Stomach (tissue), 9 donors: ENCODE data around the gene FBXO8. TPM values are rescaled to one million over a fixed set of nuclear protein-coding genes. Genes with fewer than 3 reads are reported as not detected.

Source experiments
- DNase-seq, 2 donors: peaks; one replicate each; pipeline versions ENCODE4 v3.0.0 to v3.0.0-alpha.2; 2013 to 2019
- H3K27ac ChIP-seq, 5 donors: fragments of 200-600 bp in 4 of 5; sonication (generic) in 4 of 5; one replicate each; pipeline ENCODE4 v1.5.1; 2013 to 2019; ENCODE audit warnings: mild to moderate bottlenecking in 1 of 5, moderate library complexity in 1 of 5
- H3K27me3 ChIP-seq, 3 donors: fragments of 200-600 bp; sonication (generic); one replicate each; pipeline ENCODE4 v1.5.1; 2017 to 2019; ENCODE audit warnings: mixed run types in 1 of 3
- H3K36me3 ChIP-seq, 4 donors: fragments of 200-600 bp; sonication (generic); 1 replicate in 3 of 4; 2 replicates in 1 of 4; pipeline ENCODE4 v1.5.1; 2016 to 2019
- H3K4me1 ChIP-seq, 4 donors: fragments of 200-600 bp; sonication (generic); one replicate each; pipeline ENCODE4 v1.5.1; 2016 to 2019
- H3K4me3 ChIP-seq, 4 donors: fragments of 200-600 bp; sonication (generic) in 3 of 4; one replicate each; pipeline ENCODE4 v1.5.1; 2016 to 2019; ENCODE audit warnings: mild to moderate bottlenecking in 1 of 4
- H3K9me3 ChIP-seq, 4 donors: fragments of 200-600 bp; sonication (generic); one replicate each; pipeline ENCODE4 v1.5.1; 2016 to 2019
- EP300 ChIP-seq: sonication (generic); formaldehyde crosslinking; IDR thresholded peaks from one replicate; pipeline ENCODE4 v1.6.1; 2017; ENCODE audit warnings: antibody characterized with exemption
- POLR2A ChIP-seq, 4 donors: fragments of 450-650 bp; IDR thresholded peaks; one replicate each; pipeline ENCODE4 v1.6.1; 2016; ENCODE audit warnings: antibody characterized with exemption in 4 of 4, control low read depth in 2 of 4, mild to moderate bottlenecking in 1 of 4, moderate library complexity in 1 of 4
- POLR2AphosphoS5 ChIP-seq, 3 donors: sonication (generic); formaldehyde crosslinking; IDR thresholded peaks; one replicate each; pipeline ENCODE4 v1.6.1; 2016; ENCODE audit warnings: antibody characterized with exemption in 3 of 3
- WGBS, 5 donors: extraction: QIAGEN DNeasy Blood & Tissue Kit in 3 of 5; methylation state at CpG; one replicate each; pipeline versions ENCODE4 v1.1.5 to v1.1.7; 2013 to 2018; 5-methylcytosine and 5-hydroxymethylcytosine counted together
- intact Hi-C: fragments of 100-400 bp; cut with DNase I; formaldehyde crosslinking; loops from one replicate; pipeline ENCODE4 v1.15.1; 2023; ENCODE audit warnings: low total_unique reads
- polyA plus RNA-seq, 3 donors: library from polyadenylated mRNA; stranded (reverse); fragments of 200-250 nt; gene quantifications; one replicate each; pipeline ENCODE4 v1.2.3, GENCODE V29; 2013
- total RNA-seq, 5 donors: library from RNA; depleted of rRNA; stranded (reverse); fragments of >200 nt; gene quantifications; one replicate each; pipeline versions ENCODE4 v1.1.0 to v1.2.3, GENCODE V29; 2014 to 2016
- TF ChIP-seq, protein P1 (sequence below), 7 experiments: fragments of 450-650 bp in 4 of 7; fragments of 200-600 bp in 3 of 7; sonication (generic) in 3 of 7; IDR thresholded peaks; one replicate each; pipeline ENCODE4 v1.5.1; 2016 to 2019; ENCODE audit warnings: antibody characterized with exemption in 7 of 7, control low read depth in 2 of 7, mild to moderate bottlenecking in 1 of 7
- donor health status: healthy with polysubstance abuse.
- donor health status: Bipolar disorder and iron deficiency.
- donor health status: healthy.

FBXO8 gene
- total and polyA plus RNA-seq, 8 donors, result 13.3 to 104 (median 23.3) TPM

DNA sequence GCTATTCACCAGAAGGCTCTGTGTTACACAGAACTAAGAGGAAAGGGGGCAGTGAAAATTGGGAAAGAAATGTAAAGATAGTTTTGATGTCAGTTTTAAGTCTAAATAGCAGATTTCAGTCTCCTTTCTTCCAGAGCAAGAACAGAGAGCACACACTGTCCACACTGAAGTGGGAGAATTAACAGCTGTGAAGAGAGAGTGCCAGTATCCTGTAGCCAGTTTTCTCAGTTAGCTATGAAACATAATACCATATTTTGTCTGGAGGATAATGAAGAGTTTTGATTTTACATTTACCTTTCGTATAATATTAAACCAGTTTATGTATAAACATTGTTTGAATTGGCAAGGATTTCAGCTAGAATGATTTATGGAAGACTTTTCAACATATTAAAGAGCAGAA is 35.1 kb downstream of the FBXO8 start:
- peak in 1 of 2 donors; percentile 37 for DNase-seq
- no peaks in the 10 kb centered on the region for H3K36me3 ChIP-seq
- H3K4me3 ChIP-seq, result no peak overlapping the region
- 24 to 57% (median 41%) methylated on average over 1 of the region's 1 CpG for WGBS, 5 donors
- peaks cover 0 to 17% (median 4%) of the 10 kb centered on the region in 4 donors for H3K4me1 ChIP-seq
- no peaks in the 10 kb centered on the region for H3K9me3 ChIP-seq
- H3K27me3 ChIP-seq, result no peaks in the 10 kb centered on the region
- intact Hi-C loops, result no loop called here
- no peak overlapping the region for H3K27ac ChIP-seq
- TF ChIP-seq EP300, result no peak
- no peak for TF ChIP-seq POLR2A (IDR thresholded peaks at IDR 0.05)
- TF ChIP-seq, protein P1, sequence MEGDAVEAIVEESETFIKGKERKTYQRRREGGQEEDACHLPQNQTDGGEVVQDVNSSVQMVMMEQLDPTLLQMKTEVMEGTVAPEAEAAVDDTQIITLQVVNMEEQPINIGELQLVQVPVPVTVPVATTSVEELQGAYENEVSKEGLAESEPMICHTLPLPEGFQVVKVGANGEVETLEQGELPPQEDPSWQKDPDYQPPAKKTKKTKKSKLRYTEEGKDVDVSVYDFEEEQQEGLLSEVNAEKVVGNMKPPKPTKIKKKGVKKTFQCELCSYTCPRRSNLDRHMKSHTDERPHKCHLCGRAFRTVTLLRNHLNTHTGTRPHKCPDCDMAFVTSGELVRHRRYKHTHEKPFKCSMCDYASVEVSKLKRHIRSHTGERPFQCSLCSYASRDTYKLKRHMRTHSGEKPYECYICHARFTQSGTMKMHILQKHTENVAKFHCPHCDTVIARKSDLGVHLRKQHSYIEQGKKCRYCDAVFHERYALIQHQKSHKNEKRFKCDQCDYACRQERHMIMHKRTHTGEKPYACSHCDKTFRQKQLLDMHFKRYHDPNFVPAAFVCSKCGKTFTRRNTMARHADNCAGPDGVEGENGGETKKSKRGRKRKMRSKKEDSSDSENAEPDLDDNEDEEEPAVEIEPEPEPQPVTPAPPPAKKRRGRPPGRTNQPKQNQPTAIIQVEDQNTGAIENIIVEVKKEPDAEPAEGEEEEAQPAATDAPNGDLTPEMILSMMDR (IDR thresholded peaks at IDR 0.05), result no peak
- no peak for TF ChIP-seq POLR2AphosphoS5 (IDR thresholded peaks at IDR 0.05)

GRCh38 chr4:174245714-174246113 is 37.8 kb downstream of the FBXO8 start:
- Histone ChIP-seq H3K27ac (no peak overlapping the region), H3K36me3 (peaks cover 0 to 5% (median 2%) of the 10 kb centered on the region in 4 donors), H3K4me3 (no peak overlapping the region), H3K4me1 (peaks cover 0 to 17% (median 4%) of the 10 kb centered on the region in 4 donors), H3K27me3 (no peaks in the 10 kb centered on the region), H3K9me3 (no peaks in the 10 kb centered on the region)
- TF ChIP-seq EP300 (no peak), POLR2A (IDR thresholded peaks at IDR 0.05) (no peak)
- intact Hi-C loops, result no loop called here
- DNase-seq, result no peak
- WGBS, 5 donors, result 96 to 100% (median 99%) methylated on average over 1 of the region's 1 CpG

DNA sequence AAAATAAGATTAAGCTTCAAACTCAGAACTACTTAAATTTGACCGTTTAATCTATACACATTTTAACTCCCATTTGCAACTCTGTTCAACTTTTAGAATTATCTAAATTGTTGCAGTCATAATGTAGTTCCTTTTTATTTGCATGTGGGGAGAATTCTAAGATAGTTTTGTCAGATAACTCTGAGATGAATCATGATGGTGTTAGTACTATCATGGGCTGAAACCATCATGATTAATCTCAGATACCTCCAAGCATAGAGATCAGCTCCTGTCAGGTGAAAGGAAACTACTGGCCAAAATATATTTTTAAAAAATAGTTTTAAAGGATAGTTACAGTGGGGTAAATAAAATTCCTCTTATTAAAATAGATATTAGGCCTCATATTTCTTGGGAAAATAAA is 39.0 kb downstream of the FBXO8 start:
- no peaks in the 10 kb centered on the region for H3K27me3 ChIP-seq
- H3K4me3 ChIP-seq, result no peak overlapping the region
- H3K9me3 ChIP-seq, result no peaks in the 10 kb centered on the region
- no peak for DNase-seq
- peaks cover 0 to 17% (median 4%) of the 10 kb centered on the region in 4 donors for H3K4me1 ChIP-seq
- intact Hi-C loops, result no loop called here
- WGBS, 5 donors, result 51 to 100% (median 86%) methylated on average over 1 of the region's 1 CpG
- TF ChIP-seq EP300, result no peak
- H3K27ac ChIP-seq, result no peak overlapping the region
- H3K36me3 ChIP-seq, result peaks cover 0 to 15% (median 11%) of the 10 kb centered on the region in 4 donors

DNA sequence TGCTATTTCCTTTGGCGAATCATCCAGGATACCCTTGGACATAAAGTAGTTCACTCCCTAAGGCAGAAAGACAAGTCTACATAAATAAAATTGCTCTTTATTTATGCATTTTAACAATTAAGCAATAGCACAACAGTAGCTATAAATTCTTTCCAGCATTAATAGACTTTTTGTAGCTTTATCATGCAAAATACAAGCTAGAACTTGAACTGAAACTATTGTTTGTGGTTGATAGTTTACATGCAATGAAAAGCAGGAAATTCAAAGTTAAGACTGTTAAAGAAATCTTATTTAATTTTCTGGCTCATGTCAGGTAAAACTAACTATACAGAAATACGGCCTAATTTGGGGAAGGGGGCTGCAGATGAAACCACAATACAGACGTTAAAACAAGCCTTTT is 42.3 kb downstream of the FBXO8 start:
- H3K36me3 ChIP-seq, result peaks cover 0 to 48% (median 30%) of the 10 kb centered on the region in 4 donors
- H3K4me1 ChIP-seq, result no peaks in the 10 kb centered on the region
- TF ChIP-seq POLR2AphosphoS5 (IDR thresholded peaks at IDR 0.05) (no peak), POLR2A (IDR thresholded peaks at IDR 0.05) (no peak), EP300 (no peak)
- TF ChIP-seq, protein P1 (IDR thresholded peaks at IDR 0.05), result no peak
- intact Hi-C loops, result no loop called here
- H3K9me3 ChIP-seq, result no peaks in the 10 kb centered on the region
- H3K4me3 ChIP-seq, result no peak overlapping the region
- no peak for DNase-seq
- WGBS, 5 donors, result 88 to 91% (median 91%) methylated on average over 3 of the region's 3 CpGs
- no peak overlapping the region for H3K27ac ChIP-seq
- no peaks in the 10 kb centered on the region for H3K27me3 ChIP-seq

DNA sequence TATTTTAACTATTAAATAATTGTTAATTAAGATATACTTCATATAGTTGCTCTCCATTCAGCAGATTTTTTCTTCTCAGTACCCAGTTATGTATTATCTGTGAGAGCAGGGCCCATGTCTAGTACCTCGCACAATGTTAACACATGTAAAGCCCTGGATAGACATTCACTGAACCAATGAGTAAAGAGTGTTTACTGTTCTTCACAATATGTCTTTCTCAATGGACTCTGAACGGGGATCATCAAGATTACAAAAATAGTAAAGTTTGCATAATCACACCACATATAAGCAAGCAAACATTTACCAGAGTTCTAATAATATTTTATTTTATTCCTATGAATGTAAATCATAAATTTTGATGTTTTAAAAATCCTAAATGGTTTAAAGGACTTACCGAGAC is 47.1 kb downstream of the FBXO8 start:
- no peak for DNase-seq
- H3K36me3 ChIP-seq, result peaks cover 0 to 61% (median 38%) of the 10 kb centered on the region in 4 donors
- H3K9me3 ChIP-seq, result no peaks in the 10 kb centered on the region
- no peaks in the 10 kb centered on the region for H3K4me1 ChIP-seq
- no peak overlapping the region for H3K4me3 ChIP-seq
- no peak for TF ChIP-seq POLR2A (IDR thresholded peaks at IDR 0.05)
- 71 to 98% (median 83%) methylated on average over 3 of the region's 3 CpGs for WGBS, 5 donors
- no peaks in the 10 kb centered on the region for H3K27me3 ChIP-seq
- no peak overlapping the region for H3K27ac ChIP-seq
- intact Hi-C loops, result no loop called here

- intact Hi-C loops, result no loop called here
Observed at GRCh38 chr4:174230680-174231079, 52.8 kb downstream of the FBXO8 start.

More at GRCh38 chr4:174230680-174231079, 52.8 kb downstream of the FBXO8 start:
- no peak for DNase-seq
- 73 to 88% (median 81%) methylated on average over 4 of the region's 4 CpGs for WGBS, 5 donors
- H3K4me1 ChIP-seq, result peaks cover 0 to 2% (median 0%) of the 10 kb centered on the region in 4 donors
- peaks cover 0 to 8% (median 4%) of the 10 kb centered on the region in 4 donors for H3K36me3 ChIP-seq
- no peak overlapping the region for H3K4me3 ChIP-seq
- H3K27me3 ChIP-seq, result no peaks in the 10 kb centered on the region
- no peak overlapping the region for H3K27ac ChIP-seq
- TF ChIP-seq EP300 (no peak), POLR2A (IDR thresholded peaks at IDR 0.05) (no peak), POLR2AphosphoS5 (IDR thresholded peaks at IDR 0.05) (no peak)
- TF ChIP-seq, protein P1 (IDR thresholded peaks at IDR 0.05), result no peak
- no peaks in the 10 kb centered on the region for H3K9me3 ChIP-seq
